ENCODE results near the gene RPTOR.

RPTOR gene

DNA sequence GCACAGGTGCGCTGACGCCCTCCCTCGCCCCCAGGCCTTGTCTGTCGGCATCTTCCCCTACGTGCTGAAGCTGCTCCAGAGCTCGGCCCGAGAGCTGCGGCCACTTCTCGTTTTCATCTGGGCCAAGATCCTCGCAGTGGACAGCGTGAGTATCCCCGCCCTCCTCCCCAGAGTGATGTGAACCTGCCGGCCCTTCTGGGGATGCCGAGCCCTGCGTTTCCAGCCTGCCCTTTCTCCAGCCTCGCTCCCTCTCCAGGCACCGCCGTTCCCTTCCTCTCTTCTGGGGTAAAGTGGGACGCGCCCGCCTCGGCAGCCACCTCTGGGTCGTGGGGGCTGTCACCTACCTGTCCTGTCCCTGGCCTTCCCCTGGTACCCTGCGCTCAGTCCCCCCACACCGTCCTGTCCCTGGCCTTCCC lies 313.1 kb downstream of the RPTOR start:
- no peak overlapping the region for H3K4me3 ChIP-seq (ENCODE audit: low read depth, low read length)
- TF ChIP-seq ZNF133 (tag by site-specific recombination; IDR thresholded peaks at IDR 0.05): no peak
- no peak for TF ChIP-seq FEZF1 (tag by site-specific recombination; IDR thresholded peaks at IDR 0.05)
- no peak for TF ChIP-seq ZNF707 (tag by site-specific recombination; IDR thresholded peaks at IDR 0.05)
- no peak for TF ChIP-seq ZNF521 (tag by site-specific recombination; IDR thresholded peaks at IDR 0.05)
- no peak for TF ChIP-seq ZNF404 (tag by site-specific recombination; IDR thresholded peaks at IDR 0.05)
- no peak for TF ChIP-seq ZNF214 (tag by site-specific recombination; IDR thresholded peaks at IDR 0.05; ENCODE audit: borderline replicate concordance)
- no peak for TF ChIP-seq ZNF211 (tag by site-specific recombination; IDR thresholded peaks at IDR 0.05; ENCODE audit: low read depth)
- no peak for TF ChIP-seq MEIS1 (CRISPR knock-in tag; IDR thresholded peaks at IDR 0.05; ENCODE audit: borderline replicate concordance)
- no peaks in the 10 kb centered on the region for H3K9me3 ChIP-seq (ENCODE audit: control insufficient read depth, insufficient read depth, low read depth, low read length)
- POLR2A ChIA-PET: no interaction called here
- peaks cover 3% of the 10 kb centered on the region; the same call in 1 of the 2 replicates for H3K4me1 ChIP-seq (ENCODE audit: control insufficient read depth, insufficient read depth, low read length)
- H3K36me3 ChIP-seq (ENCODE audit: control insufficient read depth in 2 of 2, insufficient read depth in 1 of 2, low read length in 2 of 2): peaks cover 0 to 42% of the 10 kb centered on the region in 2 experiments; a peak in 2 of 3 replicates
- no peak overlapping the region for H3K27ac ChIP-seq (ENCODE audit: extremely low read depth, low read depth, low read length)
- CTCF ChIA-PET: interaction anchor here (1.1 to 2.1 kb wide), 2 partner anchors 8 to 41 kb away, joined by 3 to 11 read pairs; no protein-coding TSS in a partner anchor

DNA sequence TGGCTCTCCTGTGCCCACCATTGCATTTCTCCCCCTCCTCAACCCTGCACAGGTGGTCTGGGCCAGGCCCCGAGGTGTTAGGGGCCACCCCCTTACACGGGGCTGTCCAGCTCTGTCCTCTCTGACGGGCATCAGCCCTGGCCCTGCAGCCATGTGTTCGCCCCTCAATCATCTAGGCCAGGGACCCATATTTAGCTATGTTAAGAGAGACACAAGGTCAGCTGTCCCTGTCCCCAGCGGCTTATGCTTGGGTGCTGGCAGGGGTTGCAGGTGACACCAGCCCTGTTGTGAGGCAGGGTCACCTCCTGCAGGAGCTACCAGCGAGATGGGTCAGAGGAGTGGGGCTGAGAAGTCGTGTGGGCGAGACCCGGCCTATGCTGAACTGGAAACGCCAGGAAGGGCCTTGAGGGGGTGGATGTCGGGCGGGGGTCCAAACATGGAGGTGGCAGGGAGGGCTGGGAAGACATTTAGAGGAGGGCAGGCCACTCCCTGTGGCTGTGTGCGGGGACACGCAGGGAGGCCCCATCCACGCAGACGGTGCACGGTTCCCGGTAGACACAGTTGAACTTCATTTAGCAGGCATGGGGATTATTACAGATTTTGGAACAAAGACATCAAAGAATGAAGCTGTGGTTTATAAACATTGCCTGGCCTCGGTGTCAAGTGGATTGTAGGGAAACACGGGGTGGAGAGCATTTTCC lies 313.8 kb downstream of the RPTOR start:
- Histone ChIP-seq H3K9me3 (ENCODE audit: control insufficient read depth, insufficient read depth, low read depth, low read length) (no peaks in the 10 kb centered on the region), H3K4me1 (ENCODE audit: control insufficient read depth, insufficient read depth, low read length) (peaks cover 3% of the 10 kb centered on the region; the same call in 1 of the 2 replicates), H3K27ac (ENCODE audit: extremely low read depth, low read depth, low read length) (no peak overlapping the region), H3K4me3 (ENCODE audit: low read depth, low read length) (no peak overlapping the region), H3K36me3 (ENCODE audit: control insufficient read depth in 2 of 2, insufficient read depth in 1 of 2, low read length in 2 of 2) (peaks cover 0 to 46% of the 10 kb centered on the region in 2 experiments; a peak in 2 of 3 replicates)
- peak; percentile 28; the same call in 1 of the 2 replicates for TF ChIP-seq EGR2 (tag by site-specific recombination; IDR thresholded peaks at IDR 0.05; ENCODE audit: low read depth)
- TF ChIP-seq, protein P1, sequence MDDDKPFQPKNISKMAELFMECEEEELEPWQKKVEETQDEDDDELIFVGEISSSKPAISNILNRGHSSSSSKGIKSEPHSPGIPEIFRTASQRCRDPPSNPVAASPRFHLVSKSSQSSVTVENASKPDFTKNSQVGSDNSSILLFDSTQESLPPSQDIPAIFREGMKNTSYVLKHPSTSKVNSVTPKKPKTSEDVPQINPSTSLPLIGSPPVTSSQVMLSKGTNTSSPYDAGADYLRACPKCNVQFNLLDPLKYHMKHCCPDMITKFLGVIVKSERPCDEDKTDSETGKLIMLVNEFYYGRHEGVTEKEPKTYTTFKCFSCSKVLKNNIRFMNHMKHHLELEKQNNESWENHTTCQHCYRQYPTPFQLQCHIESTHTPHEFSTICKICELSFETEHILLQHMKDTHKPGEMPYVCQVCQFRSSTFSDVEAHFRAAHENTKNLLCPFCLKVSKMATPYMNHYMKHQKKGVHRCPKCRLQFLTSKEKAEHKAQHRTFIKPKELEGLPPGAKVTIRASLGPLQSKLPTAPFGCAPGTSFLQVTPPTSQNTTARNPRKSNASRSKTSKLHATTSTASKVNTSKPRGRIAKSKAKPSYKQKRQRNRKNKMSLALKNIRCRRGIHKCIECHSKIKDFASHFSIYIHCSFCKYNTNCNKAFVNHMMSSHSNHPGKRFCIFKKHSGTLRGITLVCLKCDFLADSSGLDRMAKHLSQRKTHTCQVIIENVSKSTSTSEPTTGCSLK (tag by site-specific recombination; IDR thresholded peaks at IDR 0.05): no peak
- no peak for TF ChIP-seq ZNF391 (tag by site-specific recombination; IDR thresholded peaks at IDR 0.05; ENCODE audit: borderline replicate concordance, low read depth)
- TF ChIP-seq ZFHX2 (tag by site-specific recombination; conservative IDR thresholded peaks at IDR 0.05): peak; percentile 64
- ChIA-PET CTCF (interaction anchor here (0.6 to 1.1 kb wide), 2 partner anchors 28 to 40 kb away, joined by 3 read pairs; no protein-coding TSS in a partner anchor), POLR2A (no interaction called here)

DNA sequence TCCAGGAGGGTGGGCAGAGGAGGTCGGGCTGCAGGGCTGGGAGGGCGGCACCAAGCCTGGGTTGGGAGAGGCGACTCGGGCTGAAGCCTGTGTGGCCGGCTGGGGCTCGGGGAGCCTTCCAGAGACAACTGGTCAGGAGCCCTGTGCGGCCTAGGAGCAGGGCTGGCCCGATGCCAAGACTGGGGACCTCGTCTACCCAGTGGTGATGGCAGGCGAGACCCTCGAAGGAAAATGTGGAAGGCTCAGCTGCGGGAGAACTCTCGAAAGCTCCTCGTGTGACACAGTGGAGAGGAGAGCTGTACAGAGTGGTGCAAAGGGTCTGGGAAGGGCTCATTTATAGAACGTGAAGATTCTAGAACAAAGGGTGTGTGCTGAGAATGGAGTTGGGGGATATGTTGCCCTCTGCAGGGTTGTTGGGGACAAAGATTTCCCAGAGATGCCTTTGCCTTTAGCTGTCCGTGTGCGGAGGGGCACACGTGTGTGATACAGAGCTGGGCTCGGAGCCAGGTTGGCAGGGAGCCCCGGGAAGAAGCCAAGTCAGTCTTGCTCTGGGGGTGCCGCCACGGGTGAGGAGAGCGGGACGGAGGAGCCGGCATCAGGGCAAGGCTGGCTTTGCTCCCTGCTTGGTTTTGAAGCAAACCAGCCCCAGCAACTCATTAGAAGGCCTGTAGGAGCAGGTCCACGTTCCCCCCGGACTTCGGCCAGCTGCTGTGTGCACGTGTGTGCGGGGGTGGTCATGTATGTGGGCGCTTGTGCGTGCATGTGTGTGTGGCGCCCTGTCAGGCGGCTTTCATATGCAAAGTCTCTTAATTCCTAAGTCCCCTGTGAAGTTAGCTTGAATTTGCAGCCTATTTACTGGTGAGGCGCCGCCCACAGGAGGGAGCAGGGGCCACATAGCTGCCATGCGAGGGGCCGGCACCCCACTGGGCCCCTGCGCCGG lies 314.6 kb downstream of the RPTOR start:
- 0 out of 2 replicates have a peak, but pooled peaks have one; percentile 7 for TF ChIP-seq ZFHX2 (tag by site-specific recombination; conservative IDR thresholded peaks at IDR 0.05)
- TF ChIP-seq, protein P2, sequence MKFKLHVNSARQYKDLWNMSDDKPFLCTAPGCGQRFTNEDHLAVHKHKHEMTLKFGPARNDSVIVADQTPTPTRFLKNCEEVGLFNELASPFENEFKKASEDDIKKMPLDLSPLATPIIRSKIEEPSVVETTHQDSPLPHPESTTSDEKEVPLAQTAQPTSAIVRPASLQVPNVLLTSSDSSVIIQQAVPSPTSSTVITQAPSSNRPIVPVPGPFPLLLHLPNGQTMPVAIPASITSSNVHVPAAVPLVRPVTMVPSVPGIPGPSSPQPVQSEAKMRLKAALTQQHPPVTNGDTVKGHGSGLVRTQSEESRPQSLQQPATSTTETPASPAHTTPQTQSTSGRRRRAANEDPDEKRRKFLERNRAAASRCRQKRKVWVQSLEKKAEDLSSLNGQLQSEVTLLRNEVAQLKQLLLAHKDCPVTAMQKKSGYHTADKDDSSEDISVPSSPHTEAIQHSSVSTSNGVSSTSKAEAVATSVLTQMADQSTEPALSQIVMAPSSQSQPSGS (tag by site-specific recombination; IDR thresholded peaks at IDR 0.05; ENCODE audit: low read depth): no peak
- TF ChIP-seq, protein P3, sequence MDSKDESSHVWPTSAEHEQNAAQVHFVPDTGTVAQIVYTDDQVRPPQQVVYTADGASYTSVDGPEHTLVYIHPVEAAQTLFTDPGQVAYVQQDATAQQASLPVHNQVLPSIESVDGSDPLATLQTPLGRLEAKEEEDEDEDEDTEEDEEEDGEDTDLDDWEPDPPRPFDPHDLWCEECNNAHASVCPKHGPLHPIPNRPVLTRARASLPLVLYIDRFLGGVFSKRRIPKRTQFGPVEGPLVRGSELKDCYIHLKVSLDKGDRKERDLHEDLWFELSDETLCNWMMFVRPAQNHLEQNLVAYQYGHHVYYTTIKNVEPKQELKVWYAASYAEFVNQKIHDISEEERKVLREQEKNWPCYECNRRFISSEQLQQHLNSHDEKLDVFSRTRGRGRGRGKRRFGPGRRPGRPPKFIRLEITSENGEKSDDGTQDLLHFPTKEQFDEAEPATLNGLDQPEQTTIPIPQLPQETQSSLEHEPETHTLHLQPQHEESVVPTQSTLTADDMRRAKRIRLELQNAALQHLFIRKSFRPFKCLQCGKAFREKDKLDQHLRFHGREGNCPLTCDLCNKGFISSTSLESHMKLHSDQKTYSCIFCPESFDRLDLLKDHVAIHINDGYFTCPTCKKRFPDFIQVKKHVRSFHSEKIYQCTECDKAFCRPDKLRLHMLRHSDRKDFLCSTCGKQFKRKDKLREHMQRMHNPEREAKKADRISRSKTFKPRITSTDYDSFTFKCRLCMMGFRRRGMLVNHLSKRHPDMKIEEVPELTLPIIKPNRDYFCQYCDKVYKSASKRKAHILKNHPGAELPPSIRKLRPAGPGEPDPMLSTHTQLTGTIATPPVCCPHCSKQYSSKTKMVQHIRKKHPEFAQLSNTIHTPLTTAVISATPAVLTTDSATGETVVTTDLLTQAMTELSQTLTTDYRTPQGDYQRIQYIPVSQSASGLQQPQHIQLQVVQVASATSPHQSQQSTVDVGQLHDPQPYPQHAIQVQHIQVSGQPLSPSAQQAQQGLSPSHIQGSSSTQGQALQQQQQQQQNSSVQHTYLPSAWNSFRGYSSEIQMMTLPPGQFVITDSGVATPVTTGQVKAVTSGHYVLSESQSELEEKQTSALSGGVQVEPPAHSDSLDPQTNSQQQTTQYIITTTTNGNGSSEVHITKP (tag by site-specific recombination; IDR thresholded peaks at IDR 0.05): peak; percentile 69
- ChIA-PET POLR2A (no interaction called here), CTCF (interaction anchor here (0.6 to 1.1 kb wide), 2 partner anchors 27 to 39 kb away, joined by 3 read pairs; no protein-coding TSS in a partner anchor)
- no peaks in the 10 kb centered on the region for H3K9me3 ChIP-seq (ENCODE audit: control insufficient read depth, insufficient read depth, low read depth, low read length)
- no peak overlapping the region for H3K4me3 ChIP-seq (ENCODE audit: low read depth, low read length)
- H3K4me1 ChIP-seq (ENCODE audit: control insufficient read depth, insufficient read depth, low read length): peaks cover 3% of the 10 kb centered on the region; the same call in 1 of the 2 replicates
- no peak overlapping the region for H3K27ac ChIP-seq (ENCODE audit: extremely low read depth, low read depth, low read length)
- H3K36me3 ChIP-seq (ENCODE audit: control insufficient read depth in 2 of 2, insufficient read depth in 1 of 2, low read length in 2 of 2): peaks cover 0 to 48% of the 10 kb centered on the region in 2 experiments; a peak in 2 of 3 replicates
